ENCODE data around the gene SCLY. TPM values are rescaled to one million over a fixed set of nuclear protein-coding genes. Genes with fewer than 3 reads are reported as not detected.

Gene SCLY
- total and polyA plus RNA-seq, 2 donors (not counting 1 experiment from before 2014, with no cell fraction given) = 16.4 to 42.4 TPM

- Histone ChIP-seq H3K79me2 (ENCODE audit: control insufficient read depth, insufficient read depth, low read length) (no peaks in the 10 kb centered on the region), H3K27ac (ENCODE audit: low read length in 2 of 2) (no peak overlapping the region), H3K36me3 (replicated peaks in 1 of 2; ENCODE audit: control extremely low read depth in 1 of 2, control insufficient read depth in 1 of 2, extremely low read depth in 1 of 2, insufficient read depth in 2 of 2, low read length in 1 of 2) (no peaks in the 10 kb centered on the region), H4K20me1 (ENCODE audit: control insufficient read depth, insufficient read depth, low read length, poor library complexity, severe bottlenecking) (no peaks in the 10 kb centered on the region), H3K4me2 (replicated peaks; ENCODE audit: low read depth, low read length, poor library complexity, severe bottlenecking) (no peak overlapping the region), H3K4me3 (ENCODE audit: control extremely low read depth in 1 of 5, extremely low read depth in 1 of 5, insufficient read depth in 1 of 5, low read depth in 2 of 5, low read length in 4 of 5) (no peak overlapping the region), H3K27me3 (replicated peaks in 1 of 4; ENCODE audit: control extremely low read depth in 1 of 4, control insufficient read depth in 3 of 4, insufficient read depth in 4 of 4, low read length in 3 of 4) (peaks cover 0 to 8% (median 0%) of the 10 kb centered on the region in 4 experiments), H2AFZ (ENCODE audit: insufficient read depth, low read depth, low read length, poor library complexity, severe bottlenecking) (no peak overlapping the region), H3K9ac (ENCODE audit: low read length) (no peak overlapping the region), H3K9me3 (ENCODE audit: control extremely low read depth in 1 of 3, control insufficient read depth in 2 of 3, insufficient read depth in 1 of 3, low read length in 2 of 3) (peaks cover 2 to 11% (median 3%) of the 10 kb centered on the region in 3 donors), H3K4me1 (ENCODE audit: control insufficient read depth in 2 of 2, insufficient read depth in 2 of 2, low read length in 2 of 2) (peaks cover 4 to 8% of the 10 kb centered on the region in 2 donors)
- DNase-seq = no peak
- TF ChIP-seq CTCF (IDR thresholded peaks at IDR 0.05) (no peak), EZH2 (IDR thresholded peaks at IDR 0.05; ENCODE audit: borderline replicate concordance, insufficient read depth, low read depth, low read length, poor library complexity, severe bottlenecking) (no peak)
- Mint-ChIP-seq H3K27ac (no peak overlapping the region), H3K4me1 (peaks cover 4% of the 10 kb centered on the region), H3K27me3 (peaks cover 6% of the 10 kb centered on the region), H3K4me3 (no peak overlapping the region), H3K9me3 (ENCODE audit: insufficient read depth) (peaks cover 6% of the 10 kb centered on the region)
- CTCF ChIA-PET = no interaction called here
- intact Hi-C loops (cut with micrococcal nuclease) = no loop called here
- POLR2A ChIA-PET = no interaction called here
- no peak for ATAC-seq (ENCODE audit: low read depth)
- 77% methylated on average over 11 of the region's 11 CpGs for WGBS (ENCODE audit: insufficient coverage)
Measured at GRCh38 chr2:238117199-238118154, 56.7 kb downstream of the SCLY start.
